ENCODE measurements around the gene QPRT.
"Not testable (repeated sequence)": the region's sequence is repeated elsewhere in the genome, so short reads cannot be mapped to it uniquely, and the experiment has no call there.

The QPRT gene

DNA sequence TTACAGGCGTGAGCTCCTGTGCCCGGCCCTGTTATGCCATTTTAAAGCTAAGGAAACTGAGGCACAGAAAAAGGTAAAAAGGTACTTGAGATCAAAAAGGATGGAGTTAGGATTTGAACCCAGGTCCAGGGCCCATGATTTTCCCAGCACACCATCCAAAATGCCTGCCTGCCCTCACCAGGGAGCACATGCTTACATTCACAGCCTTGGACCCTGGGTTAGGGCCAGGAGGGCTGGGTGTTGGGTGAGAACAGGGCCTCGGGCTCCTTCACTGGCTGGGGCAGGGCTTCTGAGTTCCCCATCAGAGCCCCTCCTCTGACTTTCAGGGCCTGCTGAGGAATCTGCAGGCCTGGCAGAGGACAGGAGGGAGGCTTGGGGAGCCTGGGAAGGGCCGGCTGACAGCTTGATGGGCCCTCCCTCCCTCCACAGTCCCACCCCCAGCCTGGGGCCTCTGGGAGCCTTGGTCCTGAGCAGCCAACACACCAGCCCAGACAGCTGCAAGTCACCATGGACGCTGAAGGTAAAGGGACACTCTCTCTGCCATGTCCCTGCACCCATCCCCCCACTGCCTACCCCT, at the start of gene QPRT:
Gene QPRT (plus strand): TSS at position 490 of the 577 bp plus-strand sequence. CDS start 18 bp downstream, at position 508.
- Histone ChIP-seq H3K9me3 (ENCODE audit: control insufficient read depth, insufficient read depth, low read length) (no peaks in the 10 kb centered on the region), H3K9ac (ENCODE audit: low read depth, low read length) (peak within 1 kb of the TSS; percentile 68), H3K27me3 (ENCODE audit: control insufficient read depth, insufficient read depth, low read length) (no peaks in the 10 kb centered on the region), H3K27ac (ENCODE audit: low read depth, low read length) (peak within 1 kb of the TSS; percentile 97), H3K36me3 (ENCODE audit: control insufficient read depth, insufficient read depth, low read length) (peaks cover 20% of the 10 kb centered on the region), H3K4me3 (ENCODE audit: low read depth, low read length) (peak within 1 kb of the TSS; percentile 52), H3K4me1 (ENCODE audit: control insufficient read depth, insufficient read depth, low read length) (peaks cover 11% of the 10 kb centered on the region)

DNA sequence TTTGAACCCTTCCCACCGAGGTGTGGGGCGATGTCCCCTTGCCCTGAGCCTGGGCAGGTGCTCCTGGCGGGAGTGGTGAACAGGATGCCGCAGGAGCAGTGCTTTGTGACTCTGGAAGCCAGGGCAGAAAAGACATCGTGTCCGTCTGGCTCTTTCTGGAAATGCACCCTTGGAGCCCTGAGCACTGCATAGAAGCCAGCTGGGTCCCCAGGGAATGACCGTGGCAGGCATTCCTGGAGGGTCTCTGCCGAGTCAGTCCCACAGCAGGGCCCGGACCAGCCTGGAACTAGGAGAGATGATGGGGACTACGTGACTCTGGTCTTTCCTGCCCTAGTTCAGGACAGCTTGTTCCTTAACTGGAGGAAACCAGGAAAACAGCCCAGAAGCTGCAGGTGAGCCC, 49.7 kb upstream of the QPRT start:
- H3K4me3 ChIP-seq (ENCODE audit: low read depth, low read length); H3K4me1 ChIP-seq (ENCODE audit: control insufficient read depth, insufficient read depth, low read length); H3K9me3 ChIP-seq (ENCODE audit: control insufficient read depth, insufficient read depth, low read length); H3K27me3 ChIP-seq (ENCODE audit: control insufficient read depth, insufficient read depth, low read length); H3K27ac ChIP-seq (ENCODE audit: low read depth, low read length); H3K9ac ChIP-seq (ENCODE audit: low read depth, low read length); H3K36me3 ChIP-seq (ENCODE audit: control insufficient read depth, insufficient read depth, low read length): not testable (repeated sequence)

DNA sequence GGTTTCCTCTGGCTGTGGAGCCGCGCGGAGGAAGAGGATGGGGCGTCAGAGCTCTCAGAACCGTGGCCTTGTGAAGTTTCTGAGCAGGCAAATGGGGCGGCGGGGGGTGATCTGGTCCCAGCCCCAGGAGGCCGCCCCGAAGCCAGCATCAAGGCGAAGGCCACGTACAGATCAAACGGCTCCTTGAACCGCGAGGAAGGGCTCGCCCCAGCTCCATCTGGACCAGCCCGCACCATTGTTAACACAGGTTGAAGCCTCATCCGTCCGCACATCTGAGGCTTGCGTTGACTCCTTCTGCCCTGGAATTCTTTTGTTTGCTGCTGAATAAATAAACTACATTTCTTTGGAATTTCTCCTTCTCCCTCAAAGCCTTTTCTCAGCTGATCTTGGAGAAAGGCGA, 47.3 kb upstream of the QPRT start:
- H3K9me3 ChIP-seq (ENCODE audit: control insufficient read depth, insufficient read depth, low read length); H3K4me1 ChIP-seq (ENCODE audit: control insufficient read depth, insufficient read depth, low read length); H3K9ac ChIP-seq (ENCODE audit: low read depth, low read length); H3K27me3 ChIP-seq (ENCODE audit: control insufficient read depth, insufficient read depth, low read length); H3K4me3 ChIP-seq (ENCODE audit: low read depth, low read length); H3K36me3 ChIP-seq (ENCODE audit: control insufficient read depth, insufficient read depth, low read length); H3K27ac ChIP-seq (ENCODE audit: low read depth, low read length): not testable (repeated sequence)

DNA sequence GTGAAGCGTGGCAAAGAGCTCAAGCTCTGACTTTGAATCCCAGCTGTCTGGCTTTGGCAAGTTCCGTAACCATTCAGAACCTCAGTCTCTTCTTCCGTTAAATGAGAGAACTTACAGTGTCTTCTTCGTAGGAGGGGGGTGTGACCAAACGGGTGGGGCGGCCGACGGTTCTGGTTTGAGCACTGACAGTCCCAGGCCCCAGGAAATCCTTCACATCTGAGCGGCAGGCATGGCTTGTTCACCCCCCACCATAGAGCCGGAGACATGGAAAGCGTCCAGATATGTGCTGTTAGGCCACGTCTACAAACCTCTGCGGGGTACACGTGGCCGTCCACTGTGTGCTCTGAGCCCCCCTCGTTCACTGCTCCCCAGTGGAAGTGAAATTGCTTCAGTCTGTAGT, 43.1 kb upstream of the QPRT start:
- H3K4me3 ChIP-seq (ENCODE audit: low read depth, low read length); H3K9ac ChIP-seq (ENCODE audit: low read depth, low read length); H3K4me1 ChIP-seq (ENCODE audit: control insufficient read depth, insufficient read depth, low read length): not testable (repeated sequence)

DNA sequence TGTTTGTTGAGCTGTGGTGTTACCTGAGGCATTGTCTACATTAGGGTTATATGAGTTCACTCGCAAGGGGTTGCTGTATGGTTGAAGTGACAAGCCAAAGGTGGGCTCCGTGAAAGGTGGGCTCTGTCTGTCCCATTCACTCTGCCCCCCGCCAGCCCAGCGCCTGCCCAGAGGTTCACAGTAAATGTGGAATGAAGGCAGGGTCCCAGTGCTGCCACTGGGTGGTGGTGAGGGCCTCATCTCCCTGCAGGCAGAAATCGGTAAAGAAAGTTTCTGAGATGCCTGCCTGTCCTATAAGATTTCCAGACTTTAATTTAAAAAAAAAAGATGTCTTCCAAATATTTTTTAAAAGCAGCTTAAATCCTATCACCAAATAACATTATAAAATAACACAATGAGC, 42.6 kb upstream of the QPRT start:
- not testable (repeated sequence) for H3K36me3 ChIP-seq (ENCODE audit: control insufficient read depth, insufficient read depth, low read length); H3K27ac ChIP-seq (ENCODE audit: low read depth, low read length); H3K9me3 ChIP-seq (ENCODE audit: control insufficient read depth, insufficient read depth, low read length); H3K4me3 ChIP-seq (ENCODE audit: low read depth, low read length); H3K9ac ChIP-seq (ENCODE audit: low read depth, low read length); H3K4me1 ChIP-seq (ENCODE audit: control insufficient read depth, insufficient read depth, low read length); H3K27me3 ChIP-seq (ENCODE audit: control insufficient read depth, insufficient read depth, low read length)

More for the DNA sequence above, 43.1 kb upstream of the QPRT start:
- not testable (repeated sequence) for H3K36me3 ChIP-seq (ENCODE audit: control insufficient read depth, insufficient read depth, low read length); H3K27me3 ChIP-seq (ENCODE audit: control insufficient read depth, insufficient read depth, low read length); H3K27ac ChIP-seq (ENCODE audit: low read depth, low read length); H3K9me3 ChIP-seq (ENCODE audit: control insufficient read depth, insufficient read depth, low read length)

DNA sequence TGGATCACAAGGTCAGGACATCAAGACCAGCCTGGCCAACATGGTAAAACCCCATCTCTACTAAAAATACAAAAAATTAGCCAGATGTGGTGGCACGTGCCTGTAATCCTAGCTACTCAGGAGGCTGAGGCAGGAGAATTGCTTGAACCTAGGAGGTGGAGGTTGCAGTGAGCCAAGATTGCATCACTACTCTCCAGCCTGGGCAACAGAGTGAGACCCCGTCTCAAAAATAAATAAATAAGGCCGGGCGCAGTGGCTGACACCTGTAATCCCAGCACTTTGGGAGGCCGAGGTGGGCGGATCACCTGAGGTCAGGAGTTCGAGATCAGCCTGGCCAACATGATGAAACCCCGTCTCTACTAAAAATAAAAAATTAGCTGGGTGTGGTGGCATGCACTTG, 40.2 kb upstream of the QPRT start:
- H3K9me3 ChIP-seq (ENCODE audit: control insufficient read depth, insufficient read depth, low read length); H3K27me3 ChIP-seq (ENCODE audit: control insufficient read depth, insufficient read depth, low read length); H3K27ac ChIP-seq (ENCODE audit: low read depth, low read length); H3K4me3 ChIP-seq (ENCODE audit: low read depth, low read length); H3K4me1 ChIP-seq (ENCODE audit: control insufficient read depth, insufficient read depth, low read length); H3K36me3 ChIP-seq (ENCODE audit: control insufficient read depth, insufficient read depth, low read length); H3K9ac ChIP-seq (ENCODE audit: low read depth, low read length): not testable (repeated sequence)

DNA sequence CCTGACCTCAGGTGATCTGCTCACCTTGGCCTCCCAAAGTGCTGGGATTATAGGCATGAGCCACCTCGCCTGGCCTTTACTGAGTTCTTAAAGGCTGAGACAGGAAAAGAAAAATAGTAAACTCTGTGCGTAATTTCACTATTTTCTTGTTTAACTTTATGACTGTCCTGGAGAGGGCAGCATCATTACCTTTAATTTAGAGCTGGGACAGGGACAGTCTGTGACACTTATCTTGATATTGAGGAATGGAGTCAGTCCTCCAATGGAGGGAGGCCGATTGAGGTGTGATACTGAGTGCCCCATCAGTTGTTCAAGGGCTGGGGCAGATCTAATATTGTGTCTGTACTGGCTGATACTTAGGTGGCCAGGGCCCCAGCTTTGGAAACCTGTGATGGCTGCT, 37.4 kb upstream of the QPRT start:
- H3K9me3 ChIP-seq (ENCODE audit: control insufficient read depth, insufficient read depth, low read length), result no peaks in the 10 kb centered on the region
- no peak overlapping the region for H3K4me3 ChIP-seq (ENCODE audit: low read depth, low read length)
- no peaks in the 10 kb centered on the region for H3K4me1 ChIP-seq (ENCODE audit: control insufficient read depth, insufficient read depth, low read length)
- no peak overlapping the region for H3K27ac ChIP-seq (ENCODE audit: low read depth, low read length)
- no peaks in the 10 kb centered on the region for H3K27me3 ChIP-seq (ENCODE audit: control insufficient read depth, insufficient read depth, low read length)
- H3K36me3 ChIP-seq (ENCODE audit: control insufficient read depth, insufficient read depth, low read length), result no peaks in the 10 kb centered on the region
- no peak overlapping the region for H3K9ac ChIP-seq (ENCODE audit: low read depth, low read length)

DNA sequence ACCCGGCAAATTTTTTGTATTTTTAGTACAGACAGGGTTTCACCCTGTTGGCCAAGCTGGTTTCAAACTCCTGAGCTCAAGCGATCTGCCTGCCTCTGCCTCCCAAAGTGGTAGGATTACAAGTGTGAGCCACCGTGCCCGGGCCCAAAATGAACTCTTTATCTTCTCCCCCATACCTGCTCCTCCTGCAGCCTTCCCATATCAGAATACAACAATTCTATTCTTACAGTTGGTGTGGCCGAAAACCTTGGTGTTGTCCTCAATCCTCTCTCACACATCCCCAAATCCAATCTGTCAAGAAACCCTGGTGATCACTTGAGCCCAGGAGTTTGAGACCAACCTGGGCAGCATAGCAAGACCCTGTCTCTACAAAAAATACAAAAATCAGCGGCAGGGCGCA, 35.4 kb upstream of the QPRT start:
- H3K27me3 ChIP-seq (ENCODE audit: control insufficient read depth, insufficient read depth, low read length), result no peaks in the 10 kb centered on the region
- no peaks in the 10 kb centered on the region for H3K4me1 ChIP-seq (ENCODE audit: control insufficient read depth, insufficient read depth, low read length)
- H3K9ac ChIP-seq (ENCODE audit: low read depth, low read length), result no peak overlapping the region
- no peak overlapping the region for H3K27ac ChIP-seq (ENCODE audit: low read depth, low read length)
- H3K9me3 ChIP-seq (ENCODE audit: control insufficient read depth, insufficient read depth, low read length), result no peaks in the 10 kb centered on the region
- no peak overlapping the region for H3K4me3 ChIP-seq (ENCODE audit: low read depth, low read length)
- no peaks in the 10 kb centered on the region for H3K36me3 ChIP-seq (ENCODE audit: control insufficient read depth, insufficient read depth, low read length)

DNA sequence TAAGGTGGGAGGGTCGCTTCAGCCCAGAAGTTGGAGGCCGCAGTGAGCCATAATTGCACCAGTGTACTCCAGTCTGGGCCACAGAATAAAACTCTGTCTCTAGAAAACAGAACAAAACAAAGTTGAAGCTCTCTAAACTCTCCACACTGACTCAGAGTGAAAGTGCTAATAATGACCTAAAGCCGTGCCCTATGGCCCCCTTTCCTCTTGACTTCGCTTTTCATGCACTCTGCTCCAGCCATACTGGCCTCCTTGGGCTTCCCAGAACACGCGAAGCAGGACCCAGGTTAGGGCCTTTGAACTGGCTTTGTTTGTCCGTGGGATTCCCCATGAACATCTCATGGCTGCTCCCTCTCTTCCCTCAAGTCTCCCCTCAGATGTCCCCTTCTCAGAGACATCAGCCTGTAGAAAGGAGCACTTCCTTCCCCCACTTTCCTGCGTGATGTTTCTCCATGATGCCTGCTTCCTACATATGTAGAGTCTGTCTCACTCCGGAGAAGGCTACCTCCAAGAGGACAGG, 34.6 kb upstream of the QPRT start:
- H3K36me3 ChIP-seq (ENCODE audit: control insufficient read depth, insufficient read depth, low read length), result no peaks in the 10 kb centered on the region
- H3K4me1 ChIP-seq (ENCODE audit: control insufficient read depth, insufficient read depth, low read length), result no peaks in the 10 kb centered on the region
- H3K4me3 ChIP-seq (ENCODE audit: low read depth, low read length), result no peak overlapping the region
- H3K27me3 ChIP-seq (ENCODE audit: control insufficient read depth, insufficient read depth, low read length), result no peaks in the 10 kb centered on the region
- no peaks in the 10 kb centered on the region for H3K9me3 ChIP-seq (ENCODE audit: control insufficient read depth, insufficient read depth, low read length)
- no peak overlapping the region for H3K27ac ChIP-seq (ENCODE audit: low read depth, low read length)
- no peak overlapping the region for H3K9ac ChIP-seq (ENCODE audit: low read depth, low read length)

DNA sequence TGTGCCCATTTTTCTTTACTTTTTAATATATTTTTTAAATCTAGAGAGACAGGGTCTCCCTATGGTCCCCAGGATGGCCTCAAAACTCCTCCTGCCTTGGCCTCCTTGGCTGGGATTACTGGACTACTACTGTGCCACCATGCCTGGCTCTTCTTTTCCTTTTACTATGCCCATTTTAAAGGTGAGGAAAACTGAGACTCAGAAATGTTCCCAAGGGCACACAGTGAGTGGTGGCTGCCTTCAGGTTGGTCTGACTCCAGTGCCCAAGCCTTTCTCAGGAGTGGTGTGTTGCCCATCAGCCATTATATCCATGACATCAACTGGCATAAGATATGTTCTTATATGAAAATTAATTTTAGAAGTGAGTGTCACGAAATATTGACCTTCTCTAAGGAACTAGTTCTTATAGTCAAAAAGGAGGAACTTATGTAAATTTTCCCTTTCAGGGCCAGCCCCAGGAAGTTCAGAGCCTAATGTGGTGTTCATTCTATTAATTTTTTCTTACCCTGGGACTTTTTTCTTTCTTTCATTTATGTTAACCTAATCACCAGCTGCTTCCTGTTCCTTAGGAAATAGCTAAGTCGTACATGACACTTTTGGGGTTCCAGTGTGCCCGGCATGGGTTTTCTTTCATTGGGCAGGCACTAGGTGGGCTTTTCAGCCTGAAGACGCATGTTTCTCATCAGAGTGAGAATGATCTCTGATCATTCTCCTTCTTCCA, 33.8 kb upstream of the QPRT start:
- Histone ChIP-seq H3K4me3 (ENCODE audit: low read depth, low read length) (no peak overlapping the region), H3K9me3 (ENCODE audit: control insufficient read depth, insufficient read depth, low read length) (no peaks in the 10 kb centered on the region), H3K4me1 (ENCODE audit: control insufficient read depth, insufficient read depth, low read length) (peaks cover 5% of the 10 kb centered on the region; the same call in 1 of the 2 replicates), H3K27me3 (ENCODE audit: control insufficient read depth, insufficient read depth, low read length) (no peaks in the 10 kb centered on the region), H3K36me3 (ENCODE audit: control insufficient read depth, insufficient read depth, low read length) (no peaks in the 10 kb centered on the region), H3K9ac (ENCODE audit: low read depth, low read length) (no peak overlapping the region), H3K27ac (ENCODE audit: low read depth, low read length) (no peak overlapping the region)

DNA sequence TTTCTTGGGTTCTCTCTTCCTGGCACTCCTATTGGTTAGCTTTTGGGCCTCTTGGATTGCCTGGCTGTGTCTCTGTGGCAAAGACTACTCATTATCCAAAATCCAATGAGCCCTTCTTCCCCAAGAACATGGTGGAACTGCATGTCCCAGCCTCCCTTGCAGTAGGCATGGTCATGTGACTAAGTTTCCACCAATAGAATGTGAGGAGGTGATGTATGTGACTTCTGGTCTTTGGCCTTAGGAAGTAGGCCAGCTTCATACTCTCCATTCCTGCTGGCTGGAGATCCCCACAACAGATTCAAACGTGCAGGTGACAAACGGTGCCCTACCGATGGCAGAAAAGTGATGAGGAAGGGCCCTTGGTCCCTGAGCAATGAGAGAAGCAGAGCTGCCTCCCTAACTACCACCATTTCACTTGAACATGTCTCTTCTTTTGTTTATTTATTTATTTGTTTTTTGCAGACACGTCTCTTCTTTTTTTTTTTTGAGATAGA, 33.2 kb upstream of the QPRT start:
- Histone ChIP-seq H3K36me3 (ENCODE audit: control insufficient read depth, insufficient read depth, low read length) (no peaks in the 10 kb centered on the region), H3K4me1 (ENCODE audit: control insufficient read depth, insufficient read depth, low read length) (peaks cover 5% of the 10 kb centered on the region; the same call in 1 of the 2 replicates), H3K9me3 (ENCODE audit: control insufficient read depth, insufficient read depth, low read length) (no peaks in the 10 kb centered on the region), H3K9ac (ENCODE audit: low read depth, low read length) (no peak overlapping the region), H3K27me3 (ENCODE audit: control insufficient read depth, insufficient read depth, low read length) (no peaks in the 10 kb centered on the region), H3K27ac (ENCODE audit: low read depth, low read length) (no peak overlapping the region), H3K4me3 (ENCODE audit: low read depth, low read length) (no peak overlapping the region)

Measured in HUES48 (cell line).